IPS-NIHi7 (cell line): ENCODE measurements around the gene CNTN1.
"Not testable (repeated sequence)": the region's sequence is repeated elsewhere in the genome, so short reads cannot be mapped to it uniquely, and the experiment has no call there.

Source experiments
- DNase-seq: peaks from one replicate; pipeline ENCODE4 v3.0.0; 2012; ENCODE audit warnings: mixed read lengths; ENCODE audit errors: extremely low spot score

Gene CNTN1

GRCh38 chr12:40697566-40698259 lies 5.5 kb downstream of the CNTN1 start:
- no peak for DNase-seq

- no peak for DNase-seq
These were observed 9.5 kb downstream of the CNTN1 start for GRCh38 chr12:40701756-40702155.

- DNase-seq = no peak
These were observed 18.9 kb downstream of the CNTN1 start for GRCh38 chr12:40711121-40711520.

GRCh38 chr12:40714636-40715035 lies 22.4 kb downstream of the CNTN1 start:
- DNase-seq = no peak

- no peak for DNase-seq
These were observed 23.8 kb downstream of the CNTN1 start for GRCh38 chr12:40716037-40716436.

- DNase-seq = no peak
These were observed 25.3 kb downstream of the CNTN1 start for GRCh38 chr12:40717576-40717975.

- DNase-seq = no peak
These were observed 26.7 kb downstream of the CNTN1 start for GRCh38 chr12:40718878-40719372.

- DNase-seq = no peak
These were observed 30.8 kb downstream of the CNTN1 start for GRCh38 chr12:40723001-40723400.

- no peak for DNase-seq
These were observed 34.1 kb downstream of the CNTN1 start for GRCh38 chr12:40726366-40726765.

- peak; percentile 17 for DNase-seq
These were observed 35.7 kb downstream of the CNTN1 start for GRCh38 chr12:40727774-40728483.

- peak; percentile 10 for DNase-seq
These were observed 38.0 kb downstream of the CNTN1 start for GRCh38 chr12:40730281-40730680.

GRCh38 chr12:40733871-40734270 lies 41.6 kb downstream of the CNTN1 start:
- no peak for DNase-seq

- no peak for DNase-seq
These were observed 42.0 kb downstream of the CNTN1 start for GRCh38 chr12:40734276-40734675.

- no peak for DNase-seq
These were observed 43.5 kb downstream of the CNTN1 start for GRCh38 chr12:40735551-40736230.

- DNase-seq = not testable (repeated sequence)
These were observed 45.2 kb downstream of the CNTN1 start for GRCh38 chr12:40737416-40737815.

GRCh38 chr12:40738856-40739255 lies 46.6 kb downstream of the CNTN1 start:
- no peak for DNase-seq

- DNase-seq = no peak
These were observed 49.8 kb downstream of the CNTN1 start for GRCh38 chr12:40742041-40742440.

- DNase-seq = no peak
These were observed 53.1 kb downstream of the CNTN1 start for GRCh38 chr12:40745386-40745785.

- DNase-seq = no peak
These were observed 57.6 kb downstream of the CNTN1 start for GRCh38 chr12:40749863-40750262.

GRCh38 chr12:40752011-40752410 lies 59.8 kb downstream of the CNTN1 start:
- DNase-seq = no peak

GRCh38 chr12:40760821-40761220 lies 68.6 kb downstream of the CNTN1 start:
- DNase-seq = no peak

- DNase-seq = no peak
These were observed 69.8 kb downstream of the CNTN1 start for GRCh38 chr12:40762072-40762471.
